ENCODE data around the gene UBE2O.

- TF ChIP-seq, protein P1, sequence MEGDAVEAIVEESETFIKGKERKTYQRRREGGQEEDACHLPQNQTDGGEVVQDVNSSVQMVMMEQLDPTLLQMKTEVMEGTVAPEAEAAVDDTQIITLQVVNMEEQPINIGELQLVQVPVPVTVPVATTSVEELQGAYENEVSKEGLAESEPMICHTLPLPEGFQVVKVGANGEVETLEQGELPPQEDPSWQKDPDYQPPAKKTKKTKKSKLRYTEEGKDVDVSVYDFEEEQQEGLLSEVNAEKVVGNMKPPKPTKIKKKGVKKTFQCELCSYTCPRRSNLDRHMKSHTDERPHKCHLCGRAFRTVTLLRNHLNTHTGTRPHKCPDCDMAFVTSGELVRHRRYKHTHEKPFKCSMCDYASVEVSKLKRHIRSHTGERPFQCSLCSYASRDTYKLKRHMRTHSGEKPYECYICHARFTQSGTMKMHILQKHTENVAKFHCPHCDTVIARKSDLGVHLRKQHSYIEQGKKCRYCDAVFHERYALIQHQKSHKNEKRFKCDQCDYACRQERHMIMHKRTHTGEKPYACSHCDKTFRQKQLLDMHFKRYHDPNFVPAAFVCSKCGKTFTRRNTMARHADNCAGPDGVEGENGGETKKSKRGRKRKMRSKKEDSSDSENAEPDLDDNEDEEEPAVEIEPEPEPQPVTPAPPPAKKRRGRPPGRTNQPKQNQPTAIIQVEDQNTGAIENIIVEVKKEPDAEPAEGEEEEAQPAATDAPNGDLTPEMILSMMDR (conservative IDR thresholded peaks at IDR 0.05; ENCODE audit: low read length) = no peak
- no peak for TF ChIP-seq EZH2phosphoT487 (IDR thresholded peaks at IDR 0.05; ENCODE audit: borderline replicate concordance, low read depth, low read length)
Measured at GRCh38 chr17:76475302-76475701, 22.4 kb upstream of the UBE2O start.
